NT2/D1 (cell line): Measurements from ENCODE around the gene TUBB1.

ENCODE experiments used
- DNase-seq: peaks from one replicate; pipeline ENCODE4 v3.0.0-alpha.2; 2011; ENCODE audit warnings: low read depth, low spot score
- H3K27me3 ChIP-seq: 2 replicates; pipeline ENCODE4 v1.6.0; 2011; ENCODE audit warnings: mild to moderate bottlenecking; ENCODE audit not compliant: insufficient read length, insufficient read depth
- H3K36me3 ChIP-seq: 2 replicates; pipeline ENCODE4 v1.6.1; 2011; ENCODE audit warnings: mild to moderate bottlenecking, low read length, mixed read lengths; ENCODE audit not compliant: insufficient read depth, insufficient read length
- H3K4me1 ChIP-seq: 2 replicates; pipeline ENCODE4 v1.5.1; 2011; ENCODE audit not compliant: insufficient read depth, insufficient read length
- H3K4me3 ChIP-seq: 2 replicates; pipeline ENCODE4 v1.5.1; 2011; ENCODE audit warnings: low read depth; ENCODE audit not compliant: insufficient read length
- H3K9ac ChIP-seq: 2 replicates; pipeline ENCODE4 v1.6.0; 2011; ENCODE audit warnings: low read depth; ENCODE audit not compliant: insufficient read length
- H3K9me3 ChIP-seq: 2 replicates; pipeline ENCODE4 v1.5.1; 2011; ENCODE audit warnings: mild to moderate bottlenecking, low read length; ENCODE audit not compliant: insufficient read depth
- SUZ12 ChIP-seq: IDR thresholded peaks from 2 replicates; pipeline ENCODE4 v1.6.1; 2011; ENCODE audit not compliant: insufficient read length, insufficient read depth; ENCODE audit errors: extremely low read depth
- YY1 ChIP-seq: IDR thresholded peaks from 2 replicates; pipeline ENCODE4 v1.6.1; 2011; ENCODE audit not compliant: insufficient read length, insufficient read depth
- ZNF274 ChIP-seq: IDR thresholded peaks from 2 replicates; pipeline ENCODE4 v1.6.1; 2011; ENCODE audit warnings: mild to moderate bottlenecking, low read depth, low read length

The TUBB1 gene

GRCh38 chr20:59043698-59044097 lies 24.5 kb downstream of the TUBB1 start:
- no peaks in the 10 kb centered on the region for H3K27me3 ChIP-seq
- H3K36me3 ChIP-seq = peaks cover 25% of the 10 kb centered on the region
- no peak for DNase-seq
- TF ChIP-seq ZNF274 = no peak
- peak overlapping the region; percentile 72 for H3K9ac ChIP-seq
- no peaks in the 10 kb centered on the region for H3K9me3 ChIP-seq
- no peak overlapping the region for H3K4me3 ChIP-seq
- H3K4me1 ChIP-seq = peaks cover 4% of the 10 kb centered on the region

GRCh38 chr20:59044295-59044694 lies 25.1 kb downstream of the TUBB1 start:
- DNase-seq = no peak
- TF ChIP-seq ZNF274 = no peak
- H3K4me1 ChIP-seq = peaks cover 4% of the 10 kb centered on the region
- H3K9ac ChIP-seq = no peak overlapping the region
- peaks cover 19% of the 10 kb centered on the region for H3K36me3 ChIP-seq
- H3K4me3 ChIP-seq = no peak overlapping the region
- peaks cover under 1% of the 10 kb centered on the region for H3K27me3 ChIP-seq
- H3K9me3 ChIP-seq = no peaks in the 10 kb centered on the region

- Histone ChIP-seq H3K27me3 (peaks cover 6% of the 10 kb centered on the region), H3K36me3 (peaks cover 17% of the 10 kb centered on the region), H3K9me3 (no peaks in the 10 kb centered on the region), H3K4me3 (no peak overlapping the region), H3K4me1 (peaks cover 4% of the 10 kb centered on the region), H3K9ac (no peak overlapping the region)
- no peak for DNase-seq
- TF ChIP-seq ZNF274 = no peak
- TF ChIP-seq YY1 = no peak
- no peak for TF ChIP-seq SUZ12
Observed at GRCh38 chr20:59044796-59045195, 25.6 kb downstream of the TUBB1 start.

GRCh38 chr20:59046862-59047261 lies 27.6 kb downstream of the TUBB1 start:
- no peak for DNase-seq
- Histone ChIP-seq H3K9me3 (no peaks in the 10 kb centered on the region), H3K36me3 (no peaks in the 10 kb centered on the region), H3K4me1 (peaks cover 4% of the 10 kb centered on the region), H3K9ac (no peak overlapping the region), H3K4me3 (no peak overlapping the region), H3K27me3 (peaks cover 8% of the 10 kb centered on the region)
- no peak for TF ChIP-seq YY1
- no peak for TF ChIP-seq ZNF274
- TF ChIP-seq SUZ12 = no peak

- no peaks in the 10 kb centered on the region for H3K9me3 ChIP-seq
- H3K4me1 ChIP-seq = peaks cover 4% of the 10 kb centered on the region
- peaks cover 9% of the 10 kb centered on the region for H3K27me3 ChIP-seq
- TF ChIP-seq ZNF274 = no peak
- TF ChIP-seq SUZ12 = no peak
- TF ChIP-seq YY1 = no peak
- no peak for DNase-seq
- no peaks in the 10 kb centered on the region for H3K36me3 ChIP-seq
- no peak overlapping the region for H3K4me3 ChIP-seq
- H3K9ac ChIP-seq = no peak overlapping the region
Observed at GRCh38 chr20:59047938-59048680, 28.9 kb downstream of the TUBB1 start.

- Histone ChIP-seq H3K4me3 (no peak overlapping the region), H3K27me3 (peaks cover 9% of the 10 kb centered on the region), H3K9me3 (no peaks in the 10 kb centered on the region), H3K4me1 (no peaks in the 10 kb centered on the region), H3K9ac (no peak overlapping the region), H3K36me3 (no peaks in the 10 kb centered on the region)
- DNase-seq = no peak
- no peak for TF ChIP-seq ZNF274
- TF ChIP-seq YY1 = no peak
- TF ChIP-seq SUZ12 = no peak
Observed at GRCh38 chr20:59048681-59049030, 29.4 kb downstream of the TUBB1 start.

- no peak for TF ChIP-seq YY1
- TF ChIP-seq ZNF274 = no peak
- no peak for TF ChIP-seq SUZ12
- H3K9ac ChIP-seq = no peak overlapping the region
- DNase-seq = no peak
- no peaks in the 10 kb centered on the region for H3K4me1 ChIP-seq
- H3K27me3 ChIP-seq = peaks cover 9% of the 10 kb centered on the region
- H3K36me3 ChIP-seq = no peaks in the 10 kb centered on the region
- no peaks in the 10 kb centered on the region for H3K9me3 ChIP-seq
- H3K4me3 ChIP-seq = no peak overlapping the region
Observed at GRCh38 chr20:59050437-59050836, 31.2 kb downstream of the TUBB1 start.

- H3K36me3 ChIP-seq = no peaks in the 10 kb centered on the region
- DNase-seq = no peak
- no peaks in the 10 kb centered on the region for H3K4me1 ChIP-seq
- no peak overlapping the region for H3K9ac ChIP-seq
- TF ChIP-seq YY1 (no peak), SUZ12 (no peak), ZNF274 (no peak)
- peaks cover 9% of the 10 kb centered on the region for H3K27me3 ChIP-seq
- H3K4me3 ChIP-seq = no peak overlapping the region
- peaks cover 3% of the 10 kb centered on the region; the same call in 1 of the 2 replicates for H3K9me3 ChIP-seq
Observed at GRCh38 chr20:59051666-59052185, 32.5 kb downstream of the TUBB1 start.
